ENCODE measurements around the gene TNRC6B.

- no peak for TF ChIP-seq CTCF (IDR thresholded peaks at IDR 0.05; ENCODE audit: insufficient read depth, low read depth, low read length)
- no peak for TF ChIP-seq EZH2 (IDR thresholded peaks at IDR 0.05; ENCODE audit: insufficient read depth, low read length)
Measured at GRCh38 chr22:40324468-40325305, 147.0 kb downstream of the TNRC6B start.

All from astrocyte (in vitro differentiated cells and primary cell).